ENCODE data around the gene NASP. TPM values are rescaled to one million over a fixed set of nuclear protein-coding genes. Genes with fewer than 3 reads are reported as not detected.

Gene NASP
- total and polyA plus RNA-seq, 2 of the 4 experiments (the other 2 are of a cell fraction), result 56.6 to 124 TPM

DNA sequence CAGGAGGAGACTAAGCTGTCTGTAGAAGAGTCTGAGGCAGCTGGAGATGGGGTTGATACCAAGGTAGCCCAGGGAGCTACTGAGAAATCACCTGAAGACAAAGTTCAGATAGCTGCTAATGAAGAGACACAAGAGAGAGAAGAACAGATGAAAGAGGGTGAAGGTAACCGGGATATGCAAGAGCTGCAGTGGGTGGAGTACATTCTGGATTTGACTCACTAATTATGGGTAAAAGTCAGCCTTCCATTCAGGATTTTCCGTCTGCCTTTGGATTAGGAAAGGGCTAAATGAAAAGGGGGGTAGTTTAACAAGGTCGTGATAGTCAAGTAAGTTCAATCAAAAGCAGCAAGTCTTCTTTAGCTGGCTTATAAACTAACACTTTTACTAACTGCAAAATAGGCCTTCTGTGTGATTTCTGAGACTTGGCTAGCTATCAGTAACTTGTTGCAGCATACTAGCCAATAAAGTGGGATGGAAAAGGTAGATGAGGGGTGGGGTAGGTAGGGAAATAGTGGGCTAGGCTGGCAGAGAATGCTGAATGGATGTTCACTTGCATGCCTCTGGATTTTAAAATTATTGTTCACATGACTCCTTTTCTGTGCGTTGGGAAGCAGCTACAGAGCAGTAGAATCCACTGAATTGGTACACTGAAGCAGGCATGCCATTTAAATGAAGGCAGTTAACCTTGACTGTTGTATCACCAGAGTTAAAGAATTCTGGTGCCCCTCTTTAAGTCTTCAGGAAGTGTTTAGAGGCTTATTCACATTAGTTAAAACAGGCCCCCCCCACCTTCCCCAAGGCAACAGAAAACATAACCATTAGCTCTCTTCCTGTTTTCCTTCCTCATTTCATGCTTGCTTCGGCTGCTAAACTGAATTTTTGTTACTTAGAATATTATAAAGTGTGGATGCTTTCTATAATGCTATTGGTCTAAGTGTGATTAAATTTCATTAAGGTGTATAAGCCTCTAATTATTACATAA is 24.6 kb downstream of the NASP start:
- no peak overlapping the region for H2AK9ac ChIP-seq (replicated peaks; ENCODE audit: low read depth, low read length, poor library complexity)
- DNase-seq (no peak), ATAC-seq (ENCODE audit: low read depth) (no peak)
- no peak overlapping the region for H2BK15ac ChIP-seq (ENCODE audit: low read depth, low read length)
- no peak overlapping the region for H2BK120ac ChIP-seq (ENCODE audit: low read depth, low read length)
- H3K36me3 ChIP-seq (ENCODE audit: control insufficient read depth, insufficient read depth, low read length), result peaks cover 22% of the 10 kb centered on the region
- no peaks in the 10 kb centered on the region for H3K4me1 ChIP-seq (ENCODE audit: control insufficient read depth, insufficient read depth, low read length)
- no peak overlapping the region for H3K14ac ChIP-seq (replicated peaks; ENCODE audit: low read depth, low read length)
- no peaks in the 10 kb centered on the region for H3K9me3 ChIP-seq (ENCODE audit: control insufficient read depth, insufficient read depth, low read length)
- no TSS peak for BruUV-seq (replicated peaks)
- no peak overlapping the region for H3K4ac ChIP-seq (ENCODE audit: low read depth, low read length)
- TF ChIP-seq SMC3 (IDR thresholded peaks at IDR 0.05; ENCODE audit: low read depth, low read length), result no peak
- TF ChIP-seq POLR2A (IDR thresholded peaks at IDR 0.05; ENCODE audit: low read depth, low read length), result no peak
- TF ChIP-seq, protein P1, sequence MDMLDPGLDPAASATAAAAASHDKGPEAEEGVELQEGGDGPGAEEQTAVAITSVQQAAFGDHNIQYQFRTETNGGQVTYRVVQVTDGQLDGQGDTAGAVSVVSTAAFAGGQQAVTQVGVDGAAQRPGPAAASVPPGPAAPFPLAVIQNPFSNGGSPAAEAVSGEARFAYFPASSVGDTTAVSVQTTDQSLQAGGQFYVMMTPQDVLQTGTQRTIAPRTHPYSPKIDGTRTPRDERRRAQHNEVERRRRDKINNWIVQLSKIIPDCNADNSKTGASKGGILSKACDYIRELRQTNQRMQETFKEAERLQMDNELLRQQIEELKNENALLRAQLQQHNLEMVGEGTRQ (IDR thresholded peaks at IDR 0.05; ENCODE audit: low read depth, low read length), result no peak
- TF ChIP-seq, protein P2, sequence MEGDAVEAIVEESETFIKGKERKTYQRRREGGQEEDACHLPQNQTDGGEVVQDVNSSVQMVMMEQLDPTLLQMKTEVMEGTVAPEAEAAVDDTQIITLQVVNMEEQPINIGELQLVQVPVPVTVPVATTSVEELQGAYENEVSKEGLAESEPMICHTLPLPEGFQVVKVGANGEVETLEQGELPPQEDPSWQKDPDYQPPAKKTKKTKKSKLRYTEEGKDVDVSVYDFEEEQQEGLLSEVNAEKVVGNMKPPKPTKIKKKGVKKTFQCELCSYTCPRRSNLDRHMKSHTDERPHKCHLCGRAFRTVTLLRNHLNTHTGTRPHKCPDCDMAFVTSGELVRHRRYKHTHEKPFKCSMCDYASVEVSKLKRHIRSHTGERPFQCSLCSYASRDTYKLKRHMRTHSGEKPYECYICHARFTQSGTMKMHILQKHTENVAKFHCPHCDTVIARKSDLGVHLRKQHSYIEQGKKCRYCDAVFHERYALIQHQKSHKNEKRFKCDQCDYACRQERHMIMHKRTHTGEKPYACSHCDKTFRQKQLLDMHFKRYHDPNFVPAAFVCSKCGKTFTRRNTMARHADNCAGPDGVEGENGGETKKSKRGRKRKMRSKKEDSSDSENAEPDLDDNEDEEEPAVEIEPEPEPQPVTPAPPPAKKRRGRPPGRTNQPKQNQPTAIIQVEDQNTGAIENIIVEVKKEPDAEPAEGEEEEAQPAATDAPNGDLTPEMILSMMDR (conservative IDR thresholded peaks at IDR 0.05; ENCODE audit: low read depth, low read length), result no peak
- no peak for TF ChIP-seq RCOR1 (IDR thresholded peaks at IDR 0.05; ENCODE audit: insufficient replicate concordance, low read length)
- TF ChIP-seq MAFK (IDR thresholded peaks at IDR 0.05; ENCODE audit: low read depth, low read length), result no peak
- no peak overlapping the region for H3K4me3 ChIP-seq (ENCODE audit: insufficient read depth, low read depth, low read length)
- H2AFZ ChIP-seq (replicated peaks; ENCODE audit: low read length, poor library complexity), result no peak overlapping the region
- intact Hi-C loops (cut with micrococcal nuclease) (no loop called here), in situ Hi-C loops (cut with MboI; ENCODE audit: low sequenced_read_pairs) (no loop called here), dilution Hi-C loops (cut with HindIII; ENCODE audit: low sequenced_read_pairs, unreplicated experiment) (no loop called here)
- no peaks in the 10 kb centered on the region; the same call in 1 of the 2 replicates for H3K9me1 ChIP-seq (ENCODE audit: insufficient read depth, low read length)
- ChIA-PET POLR2A (ENCODE audit: unreplicated experiment) (no interaction called here), CTCF (no interaction called here)
- no peaks in the 10 kb centered on the region for H3K27me3 ChIP-seq (ENCODE audit: control insufficient read depth, insufficient read depth, low read length)
- H3K18ac ChIP-seq (ENCODE audit: low read depth, low read length), result no peak overlapping the region
- H2BK5ac ChIP-seq (ENCODE audit: low read depth, low read length, poor library complexity, severe bottlenecking), result no peak overlapping the region
- H3K4me2 ChIP-seq (ENCODE audit: low read depth, low read length), result no peak overlapping the region
- no peaks in the 10 kb centered on the region; the same call in 1 of the 2 replicates for H4K20me1 ChIP-seq (ENCODE audit: insufficient read depth, low read length)
- H4K5ac ChIP-seq (ENCODE audit: low read depth, low read length), result no peak overlapping the region
- H4K91ac ChIP-seq (ENCODE audit: insufficient read depth, low read depth, low read length), result no peak overlapping the region
- no peak overlapping the region for H3K9ac ChIP-seq (ENCODE audit: low read depth, low read length)
- no peak overlapping the region for H2AK5ac ChIP-seq (ENCODE audit: low read depth, low read length)
- no peak overlapping the region for H3K23ac ChIP-seq (ENCODE audit: low read depth, low read length)
- H4K8ac ChIP-seq (ENCODE audit: low read depth in 2 of 2, low read length in 2 of 2), result no peak overlapping the region
- no peak overlapping the region for H2BK20ac ChIP-seq (ENCODE audit: low read depth, low read length)
- no peak overlapping the region for H3K56ac ChIP-seq (ENCODE audit: extremely low read depth, insufficient read depth, low read length)
- WGBS, 2 experiments (ENCODE audit: extremely low coverage in 2 of 2, insufficient read length in 1 of 2), result 94% methylated on average over 2 of the region's 5 CpGs; no CpG with 5 or more reads in 1 of the 2 experiments
- no peak overlapping the region for H3K27ac ChIP-seq (ENCODE audit: insufficient read depth, low read length)
- peaks cover 14 to 15% of the 10 kb centered on the region in 2 experiments; a peak in 3 of 4 replicates for H3K79me1 ChIP-seq (ENCODE audit: low read depth in 1 of 2, low read length in 2 of 2)
